HUES64 (cell line): ENCODE measurements around the gene MPDZ.
"Not testable (repeated sequence)": the region's sequence is repeated elsewhere in the genome, so short reads cannot be mapped to it uniquely, and the experiment has no call there.

Source experiments
- H3K27ac ChIP-seq: 2 replicates; pipeline ENCODE4 v1.7.0; 2013; ENCODE audit warnings: low read depth, low read length, inconsistent platforms
- H3K27me3 ChIP-seq: 2 replicates; pipeline ENCODE4 v1.6.1; 2013; ENCODE audit warnings: mild to moderate bottlenecking, low read length; ENCODE audit not compliant: insufficient read depth
- H3K36me3 ChIP-seq: 2 replicates; pipeline ENCODE4 v1.6.1; 2013; ENCODE audit warnings: mild to moderate bottlenecking, low read length; ENCODE audit not compliant: insufficient read depth
- H3K4me1 ChIP-seq: 2 replicates; pipeline ENCODE4 v1.6.1; 2013; ENCODE audit warnings: mild to moderate bottlenecking, low read length, moderate library complexity; ENCODE audit not compliant: insufficient read depth
- H3K4me3 ChIP-seq: 2 replicates; pipeline ENCODE4 v1.5.1; 2013; ENCODE audit warnings: mild to moderate bottlenecking, low read length, moderate library complexity
- H3K9ac ChIP-seq: 2 replicates; pipeline ENCODE4 v1.6.1; 2013; ENCODE audit warnings: mild to moderate bottlenecking, low read depth, low read length
- H3K9me3 ChIP-seq: 2 replicates; pipeline ENCODE4 v1.6.1; 2013; ENCODE audit warnings: low read depth, low read length; ENCODE audit not compliant: insufficient read depth
- WGBS: fragments of 150-250, 120-280 bp; methylation state at CpG from one replicate; pipeline ENCODE4 v1.1.7; 2013; ENCODE audit warnings: missing lambda C conversion rate; 5-methylcytosine and 5-hydroxymethylcytosine counted together

MPDZ gene

DNA sequence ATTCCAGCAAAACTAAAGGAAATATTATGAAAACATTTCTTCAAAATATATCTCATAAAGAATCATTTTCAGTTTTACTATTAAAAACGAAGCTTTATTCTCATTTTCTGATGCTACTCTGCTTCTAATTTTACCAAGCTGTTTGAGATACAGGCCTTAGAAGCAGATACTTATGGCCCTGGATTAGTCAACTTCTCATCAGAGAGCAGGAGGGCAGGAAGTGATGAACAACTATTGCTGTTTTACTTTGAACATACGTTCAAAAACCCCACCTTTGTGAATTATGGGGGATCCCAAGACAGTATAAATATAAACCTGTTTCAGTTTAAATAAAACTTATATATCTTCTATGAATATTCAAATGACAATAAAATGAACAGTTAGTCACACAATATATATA lies 16.0 kb downstream of the MPDZ start:
- Histone ChIP-seq H3K9me3 (no peaks in the 10 kb centered on the region), H3K4me3 (no peak overlapping the region), H3K27me3 (no peaks in the 10 kb centered on the region), H3K4me1 (peaks cover 26% of the 10 kb centered on the region; the same call in 1 of the 2 replicates), H3K9ac (no peak overlapping the region), H3K36me3 (no peaks in the 10 kb centered on the region), H3K27ac (no peak overlapping the region)
- 94% methylated on average over 1 of the region's 2 CpGs for WGBS

DNA sequence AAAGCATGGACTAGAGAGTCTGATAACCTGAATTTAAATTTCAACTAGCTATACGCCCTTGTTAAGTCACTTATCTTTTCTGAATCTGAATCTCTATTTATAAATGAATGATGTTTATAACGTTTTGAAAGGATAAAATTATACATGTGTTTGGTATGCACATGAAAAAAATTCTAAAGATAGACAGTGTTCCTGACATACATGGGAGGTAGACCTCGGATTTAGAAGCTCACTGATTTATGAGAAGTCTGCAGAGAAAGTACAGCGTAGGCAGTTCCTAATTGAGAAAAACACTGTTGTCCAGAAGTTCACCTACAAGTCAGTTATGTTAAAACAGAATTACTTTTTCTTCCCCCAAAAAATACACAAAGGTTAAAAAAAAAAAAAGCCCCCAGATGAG lies 26.6 kb downstream of the MPDZ start:
- H3K27me3 ChIP-seq, result no peaks in the 10 kb centered on the region
- WGBS, result 95% methylated on average over 4 of the region's 4 CpGs
- H3K36me3 ChIP-seq, result peaks cover 8% of the 10 kb centered on the region; the same call in 1 of the 2 replicates
- H3K9me3 ChIP-seq, result peaks cover 8% of the 10 kb centered on the region; the same call in 1 of the 2 replicates
- no peak overlapping the region for H3K27ac ChIP-seq
- H3K4me3 ChIP-seq, result no peak overlapping the region
- H3K4me1 ChIP-seq, result peaks cover 9% of the 10 kb centered on the region
- H3K9ac ChIP-seq, result no peak overlapping the region

DNA sequence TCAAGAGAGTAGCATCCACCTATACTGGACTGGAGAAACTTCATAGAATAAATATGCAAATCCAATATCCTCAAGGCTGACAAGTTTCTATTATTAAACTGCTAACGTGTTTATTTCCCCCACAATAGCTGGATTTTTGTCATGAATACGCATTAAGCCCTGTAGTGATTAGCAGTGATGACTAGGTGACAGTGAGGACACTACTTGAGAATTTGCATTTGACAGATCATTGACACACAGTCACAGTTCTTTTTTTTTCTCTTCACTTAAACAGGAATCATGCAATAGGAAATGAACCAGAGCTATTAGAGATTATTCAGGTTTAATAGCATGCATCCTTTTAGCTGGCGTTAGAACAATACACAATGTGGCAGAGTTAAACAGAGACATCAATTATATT lies 35.3 kb downstream of the MPDZ start:
- no peaks in the 10 kb centered on the region for H3K4me1 ChIP-seq
- WGBS, result 74% methylated on average over 3 of the region's 3 CpGs
- peaks cover 48% of the 10 kb centered on the region for H3K36me3 ChIP-seq
- H3K9ac ChIP-seq, result no peak overlapping the region
- H3K9me3 ChIP-seq, result no peaks in the 10 kb centered on the region
- H3K27me3 ChIP-seq, result no peaks in the 10 kb centered on the region
- no peak overlapping the region for H3K4me3 ChIP-seq
- no peak overlapping the region for H3K27ac ChIP-seq

DNA sequence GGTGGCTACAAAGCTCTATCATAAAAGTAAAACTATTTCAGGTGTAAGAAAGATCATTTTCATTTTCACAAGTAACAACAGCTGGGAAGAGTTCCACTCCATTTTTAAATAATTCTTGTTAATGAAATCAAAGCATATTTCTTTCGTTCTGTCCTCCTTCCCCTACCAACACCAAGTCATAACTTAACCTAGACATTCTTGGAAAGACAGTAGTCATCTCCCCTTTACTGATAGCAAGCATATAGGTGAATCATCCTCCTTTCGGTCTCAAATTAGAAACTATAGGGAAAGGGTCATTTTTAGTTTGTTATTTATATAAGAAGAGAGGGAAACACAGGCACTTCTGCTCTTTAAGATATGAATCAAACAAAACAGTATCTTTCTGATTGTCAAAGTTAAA lies 38.2 kb downstream of the MPDZ start:
- H3K9me3 ChIP-seq, result no peaks in the 10 kb centered on the region
- H3K9ac ChIP-seq, result no peak overlapping the region
- H3K27me3 ChIP-seq, result no peaks in the 10 kb centered on the region
- peaks cover 29% of the 10 kb centered on the region for H3K36me3 ChIP-seq
- 94% methylated on average over 1 of the region's 2 CpGs for WGBS
- no peak overlapping the region for H3K27ac ChIP-seq
- no peak overlapping the region for H3K4me3 ChIP-seq
- H3K4me1 ChIP-seq, result no peaks in the 10 kb centered on the region

DNA sequence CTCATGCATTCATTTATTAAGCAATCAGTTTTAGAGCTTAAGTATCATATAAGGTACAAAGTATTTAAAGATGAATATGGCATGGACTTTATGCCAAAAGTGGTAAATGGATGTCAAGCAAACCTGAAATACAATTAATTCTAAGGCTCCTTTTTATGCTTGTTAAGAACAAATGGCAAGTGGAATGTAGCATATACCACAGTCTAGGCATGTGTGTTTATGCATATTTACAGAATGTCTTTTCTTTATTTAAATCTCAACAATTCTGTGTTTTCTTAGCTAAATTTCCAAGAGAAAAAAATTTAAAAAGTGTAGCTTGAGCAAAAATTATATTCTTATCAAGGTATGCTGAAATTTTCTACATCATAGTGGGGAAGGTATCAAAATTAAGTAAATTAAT lies 39.8 kb downstream of the MPDZ start:
- H3K36me3 ChIP-seq, result peaks cover 20% of the 10 kb centered on the region; the same call in 1 of the 2 replicates
- no peaks in the 10 kb centered on the region for H3K4me1 ChIP-seq
- H3K27me3 ChIP-seq, result no peaks in the 10 kb centered on the region
- no peak overlapping the region for H3K9ac ChIP-seq
- H3K9me3 ChIP-seq, result no peaks in the 10 kb centered on the region
- no peak overlapping the region for H3K4me3 ChIP-seq
- H3K27ac ChIP-seq, result no peak overlapping the region

- Histone ChIP-seq H3K4me1 (no peaks in the 10 kb centered on the region), H3K9ac (no peak overlapping the region), H3K27me3 (no peaks in the 10 kb centered on the region), H3K4me3 (no peak overlapping the region), H3K27ac (no peak overlapping the region), H3K36me3 (peaks cover 20% of the 10 kb centered on the region; the same call in 1 of the 2 replicates), H3K9me3 (no peaks in the 10 kb centered on the region)
- no CpG with 5 or more reads among the region's 1 CpG for WGBS
These were observed 40.3 kb downstream of the MPDZ start for GRCh38 chr9:13239208-13239607.

- Histone ChIP-seq H3K9ac (no peak overlapping the region), H3K9me3 (no peaks in the 10 kb centered on the region), H3K4me1 (no peaks in the 10 kb centered on the region), H3K27ac (no peak overlapping the region), H3K36me3 (no peaks in the 10 kb centered on the region), H3K4me3 (no peak overlapping the region), H3K27me3 (no peaks in the 10 kb centered on the region)
- 89% methylated on average over 1 of the region's 1 CpG for WGBS
These were observed 44.6 kb downstream of the MPDZ start for GRCh38 chr9:13234932-13235331.

GRCh38 chr9:13228431-13228830 lies 51.1 kb downstream of the MPDZ start:
- WGBS, result 100% methylated on average over 1 of the region's 1 CpG
- Histone ChIP-seq H3K27me3 (no peaks in the 10 kb centered on the region), H3K4me3 (no peak overlapping the region), H3K4me1 (no peaks in the 10 kb centered on the region), H3K9ac (no peak overlapping the region), H3K27ac (no peak overlapping the region), H3K9me3 (no peaks in the 10 kb centered on the region), H3K36me3 (peaks cover 7% of the 10 kb centered on the region)

DNA sequence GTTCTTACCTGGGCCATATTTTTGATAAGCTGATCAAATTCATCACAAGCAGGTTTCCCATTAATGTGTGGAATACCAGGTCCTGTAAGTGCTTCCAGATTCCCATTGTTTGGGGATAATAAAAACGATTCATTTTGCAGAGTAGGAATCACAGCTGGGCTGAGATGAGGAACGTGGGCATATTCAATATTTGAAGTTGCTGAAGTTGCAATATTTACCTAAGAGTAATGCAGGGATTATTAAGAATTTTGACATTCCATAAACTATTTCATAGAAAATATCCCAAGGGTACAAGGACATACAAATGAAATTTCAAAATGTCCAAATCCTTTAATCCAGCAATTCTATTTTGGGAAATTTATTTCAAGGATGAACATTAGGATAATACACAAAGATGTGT lies 55.1 kb downstream of the MPDZ start:
- H3K9ac ChIP-seq, result no peak overlapping the region
- no peaks in the 10 kb centered on the region for H3K9me3 ChIP-seq
- H3K4me3 ChIP-seq, result no peak overlapping the region
- H3K36me3 ChIP-seq, result peaks cover 39% of the 10 kb centered on the region
- H3K27me3 ChIP-seq, result no peaks in the 10 kb centered on the region
- WGBS, result 97% methylated on average over 2 of the region's 2 CpGs
- H3K27ac ChIP-seq, result no peak overlapping the region
- H3K4me1 ChIP-seq, result peaks cover 12% of the 10 kb centered on the region

DNA sequence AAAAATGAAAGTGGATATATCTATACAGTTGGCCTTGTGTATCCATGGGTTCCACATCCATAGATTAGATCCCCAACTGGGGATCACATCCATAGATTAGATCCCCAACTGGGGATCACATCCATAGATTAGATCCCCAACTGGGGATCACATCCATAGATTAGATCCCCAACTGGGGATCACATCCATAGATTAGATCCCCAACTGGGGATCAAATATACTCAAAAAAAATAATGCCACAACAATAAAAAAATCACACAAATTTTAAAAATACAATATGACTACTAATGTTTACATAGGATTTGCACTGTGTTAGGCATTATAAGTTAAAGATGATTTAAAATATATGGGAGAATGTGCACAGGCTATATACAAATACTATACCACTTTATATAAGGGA lies 56.8 kb downstream of the MPDZ start:
- H3K9me3 ChIP-seq, H3K4me3 ChIP-seq, H3K9ac ChIP-seq, H3K27me3 ChIP-seq, H3K27ac ChIP-seq: not testable (repeated sequence)
- Histone ChIP-seq H3K4me1 (peaks cover 12% of the 10 kb centered on the region), H3K36me3 (peaks cover 53% of the 10 kb centered on the region)

DNA sequence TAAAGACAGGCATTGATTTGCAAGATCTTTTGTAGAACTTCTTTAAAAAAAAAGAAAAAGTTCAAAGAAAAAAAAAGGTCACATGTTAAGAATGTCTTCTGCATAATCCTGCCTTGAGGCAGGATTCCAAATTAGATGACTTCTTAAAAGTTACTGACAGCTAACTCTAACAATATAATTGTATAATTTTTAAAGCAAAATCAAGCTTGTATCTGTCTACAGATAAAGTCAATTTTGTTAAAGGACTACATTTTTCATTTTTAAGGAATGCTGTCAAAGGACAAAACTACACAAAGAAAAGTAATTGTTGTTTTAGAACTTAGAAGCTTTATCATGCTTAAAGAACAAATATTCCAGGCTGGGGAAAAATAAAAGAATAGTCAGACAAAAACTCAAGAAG lies 57.8 kb downstream of the MPDZ start:
- no peak overlapping the region for H3K4me3 ChIP-seq
- H3K36me3 ChIP-seq, result peaks cover 62% of the 10 kb centered on the region
- H3K9me3 ChIP-seq, result no peaks in the 10 kb centered on the region
- peaks cover 12% of the 10 kb centered on the region for H3K4me1 ChIP-seq
- H3K27me3 ChIP-seq, result no peaks in the 10 kb centered on the region
- H3K27ac ChIP-seq, result peak overlapping the region; percentile 15; the same call in 1 of the 2 replicates
- no peak overlapping the region for H3K9ac ChIP-seq

DNA sequence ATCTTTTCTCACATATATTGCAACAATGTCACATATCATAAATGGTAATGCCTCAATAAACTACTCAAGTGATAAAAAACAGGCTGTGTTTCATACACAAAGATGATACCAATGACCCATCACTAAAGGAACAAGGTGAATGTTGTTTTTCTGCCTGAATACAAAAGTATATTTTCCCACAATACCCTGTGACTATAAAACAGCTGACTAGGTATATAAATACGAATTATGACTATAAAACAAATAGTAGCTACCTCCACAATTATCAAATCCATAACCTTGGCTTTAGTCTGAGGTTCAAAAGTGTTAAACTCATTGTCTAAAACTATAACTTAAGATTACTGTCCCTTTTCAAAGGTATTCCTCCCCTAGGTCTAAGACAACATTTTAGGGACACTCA lies 58.7 kb downstream of the MPDZ start:
- no CpG with 5 or more reads among the region's 1 CpG for WGBS

More for the DNA sequence above, 58.7 kb downstream of the MPDZ start:
- Histone ChIP-seq H3K27me3 (no peaks in the 10 kb centered on the region), H3K27ac (no peak overlapping the region), H3K9me3 (no peaks in the 10 kb centered on the region), H3K36me3 (peaks cover 71% of the 10 kb centered on the region), H3K4me3 (no peak overlapping the region), H3K9ac (no peak overlapping the region), H3K4me1 (peaks cover 12% of the 10 kb centered on the region)
